ENCODE measurements around the gene S100A10.

- TF ChIP-seq EZH2 (IDR thresholded peaks at IDR 0.05; ENCODE audit: low read depth) = no peak
- no peak for TF ChIP-seq CTCF (conservative IDR thresholded peaks at IDR 0.05)
Measured at GRCh38 chr1:151939779-151940178, 53.9 kb downstream of the S100A10 start.

All from PC-9 (cell line).